Measurements from ENCODE around the gene TBL3. TPM values are rescaled to one million over a fixed set of nuclear protein-coding genes. Genes with fewer than 3 reads are reported as not detected.

The TBL3 gene
- total RNA-seq, 2 donors from 2014 or later: 22.6 to 24.4 TPM

DNA sequence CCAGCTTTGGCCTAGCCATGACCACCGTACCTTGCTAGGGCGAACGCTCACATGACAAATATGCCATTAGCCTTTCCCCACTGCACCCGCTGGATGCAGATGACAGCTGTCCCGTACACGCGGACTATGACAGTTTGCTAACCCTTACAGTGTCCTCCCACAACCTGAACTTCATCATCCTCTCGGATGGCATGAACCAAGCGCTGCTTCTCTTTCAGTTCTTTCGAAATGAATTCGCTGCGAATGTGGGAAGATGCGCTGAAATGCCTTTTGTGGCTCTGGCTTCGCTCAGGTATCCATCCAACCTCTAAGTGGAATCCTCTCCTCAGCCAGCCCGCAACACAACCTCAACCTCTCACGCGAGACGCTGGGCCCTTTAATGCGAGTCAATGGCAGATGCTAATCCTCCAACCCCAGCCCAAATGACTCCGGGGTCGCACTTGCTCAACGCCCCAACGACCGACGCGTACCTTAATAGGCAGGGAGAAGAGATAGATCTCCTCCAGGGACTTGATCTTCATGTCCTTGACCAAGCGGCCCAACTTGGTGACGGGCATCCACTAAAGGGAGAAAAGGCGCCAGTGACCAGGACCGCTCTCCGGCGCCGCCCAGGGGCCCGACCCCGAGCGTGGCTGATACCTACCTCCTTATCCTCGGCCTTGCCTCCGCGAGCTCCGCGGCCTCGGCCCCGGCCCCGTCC lies 7.9 kb upstream of the TBL3 start:
- H3K27ac Mint-ChIP-seq: peak overlapping the region; percentile 92
- H3K9me3 Mint-ChIP-seq: no peaks in the 10 kb centered on the region
- peak overlapping the region; percentile 91 to 97 for H3K4me3 Mint-ChIP-seq
- no peaks in the 10 kb centered on the region for H3K27me3 Mint-ChIP-seq (ENCODE audit: low read depth)
- DNase-seq: peak in 1 of 2 donors; percentile 41
- peaks cover 14 to 32% of the 10 kb centered on the region in 2 donors for H3K36me3 Mint-ChIP-seq (ENCODE audit: insufficient read depth in 2 of 2)
- peak; percentile 2 to 3 for ATAC-seq (replicated peaks in 1 of 2)
- peaks cover 52% of the 10 kb centered on the region for H3K4me1 Mint-ChIP-seq (ENCODE audit: low read depth)

DNA sequence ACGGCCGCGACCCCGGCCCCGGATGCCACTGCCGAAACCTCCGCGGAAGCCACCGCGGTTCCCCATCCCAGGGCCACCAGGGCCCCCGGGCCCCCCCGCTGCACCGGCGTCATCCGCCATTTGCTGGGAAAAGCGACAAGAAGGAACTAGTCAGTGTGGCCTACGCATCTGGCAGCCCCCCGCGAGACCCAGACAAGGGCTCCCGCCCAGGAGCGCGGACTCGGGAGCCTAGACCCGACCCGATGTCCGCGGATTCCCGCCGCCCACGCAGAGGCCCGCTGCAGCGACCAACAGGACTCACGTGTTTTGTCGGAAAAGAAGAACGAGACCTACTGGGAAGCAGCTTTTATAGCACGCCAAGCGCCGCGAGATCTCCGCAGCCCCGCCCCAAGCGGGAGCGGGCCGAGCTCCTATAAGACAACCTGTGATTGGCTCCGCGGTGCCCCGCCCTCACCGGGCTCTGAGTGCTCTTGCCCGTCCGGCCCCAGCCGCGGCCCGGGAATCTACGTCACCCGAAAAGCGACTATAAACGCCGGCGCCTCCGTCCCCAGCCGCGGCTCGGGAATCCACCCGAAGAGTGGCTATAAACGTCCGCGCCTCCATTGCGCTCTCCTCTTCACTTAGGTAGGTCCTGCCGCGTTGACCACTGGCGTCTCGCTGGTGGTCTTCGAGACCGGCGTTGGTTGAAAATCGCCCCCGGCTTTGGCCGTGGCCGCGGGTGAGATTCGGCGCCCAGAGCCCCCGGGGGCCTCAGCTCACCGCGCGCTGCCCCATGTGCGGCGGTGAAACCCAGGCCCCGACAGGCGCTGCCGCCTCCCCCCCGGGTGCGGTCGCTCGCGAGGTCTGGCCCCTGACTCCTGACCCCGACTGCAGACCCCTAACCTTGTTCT lies 7.1 kb upstream of the TBL3 start, which contains the start of gene RPS2:
Gene RPS2, minus strand, starts transcription at position 321 of the 890 bp plus-strand sequence. Its CDS starts 201 bp downstream, at position 120.
- H3K27ac Mint-ChIP-seq: peak within 1 kb of the TSS; percentile 96
- no peaks in the 10 kb centered on the region for H3K9me3 Mint-ChIP-seq
- H3K27me3 Mint-ChIP-seq (ENCODE audit: low read depth): no peaks in the 10 kb centered on the region
- ATAC-seq (replicated peaks in 1 of 2): peak; percentile 81 to 90
- peak; percentile 98 to 99 for DNase-seq
- H3K4me3 Mint-ChIP-seq: peak within 1 kb of the TSS; percentile 91 to 97
- peaks cover 14 to 32% of the 10 kb centered on the region in 2 donors for H3K36me3 Mint-ChIP-seq (ENCODE audit: insufficient read depth in 2 of 2)
- H3K4me1 Mint-ChIP-seq (ENCODE audit: low read depth): peaks cover 52% of the 10 kb centered on the region

GRCh38 chr16:1965396-1966001 lies 6.4 kb upstream of the TBL3 start:
- DNase-seq (no peak), ATAC-seq (replicated peaks in 1 of 2) (no peak)
- H3K27ac Mint-ChIP-seq: peak overlapping the region; percentile 96
- H3K36me3 Mint-ChIP-seq (ENCODE audit: insufficient read depth in 2 of 2): peaks cover 14 to 29% of the 10 kb centered on the region in 2 donors
- peak overlapping the region; percentile 91 to 97 for H3K4me3 Mint-ChIP-seq
- no peaks in the 10 kb centered on the region for H3K27me3 Mint-ChIP-seq (ENCODE audit: low read depth)
- no peaks in the 10 kb centered on the region for H3K9me3 Mint-ChIP-seq
- peaks cover 46% of the 10 kb centered on the region for H3K4me1 Mint-ChIP-seq (ENCODE audit: low read depth)

- ATAC-seq (replicated peaks in 1 of 2) (no peak), DNase-seq (no peak)
- Mint-ChIP-seq H3K9me3 (no peaks in the 10 kb centered on the region), H3K27me3 (ENCODE audit: low read depth) (no peaks in the 10 kb centered on the region), H3K4me3 (peak within 1 kb of the TSS; percentile 91 to 97), H3K36me3 (ENCODE audit: insufficient read depth in 2 of 2) (peaks cover 14 to 26% of the 10 kb centered on the region in 2 donors), H3K4me1 (ENCODE audit: low read depth) (peaks cover 46% of the 10 kb centered on the region), H3K27ac (peak within 1 kb of the TSS; percentile 96)
Observed at GRCh38 chr16:1966460-1966859, 5.4 kb upstream of the TBL3 start, which contains the start of gene RNF151. Gene RNF151, plus strand, starts transcription at chr16:1966856. Its CDS starts 26 bp downstream, at chr16:1966882.

DNA sequence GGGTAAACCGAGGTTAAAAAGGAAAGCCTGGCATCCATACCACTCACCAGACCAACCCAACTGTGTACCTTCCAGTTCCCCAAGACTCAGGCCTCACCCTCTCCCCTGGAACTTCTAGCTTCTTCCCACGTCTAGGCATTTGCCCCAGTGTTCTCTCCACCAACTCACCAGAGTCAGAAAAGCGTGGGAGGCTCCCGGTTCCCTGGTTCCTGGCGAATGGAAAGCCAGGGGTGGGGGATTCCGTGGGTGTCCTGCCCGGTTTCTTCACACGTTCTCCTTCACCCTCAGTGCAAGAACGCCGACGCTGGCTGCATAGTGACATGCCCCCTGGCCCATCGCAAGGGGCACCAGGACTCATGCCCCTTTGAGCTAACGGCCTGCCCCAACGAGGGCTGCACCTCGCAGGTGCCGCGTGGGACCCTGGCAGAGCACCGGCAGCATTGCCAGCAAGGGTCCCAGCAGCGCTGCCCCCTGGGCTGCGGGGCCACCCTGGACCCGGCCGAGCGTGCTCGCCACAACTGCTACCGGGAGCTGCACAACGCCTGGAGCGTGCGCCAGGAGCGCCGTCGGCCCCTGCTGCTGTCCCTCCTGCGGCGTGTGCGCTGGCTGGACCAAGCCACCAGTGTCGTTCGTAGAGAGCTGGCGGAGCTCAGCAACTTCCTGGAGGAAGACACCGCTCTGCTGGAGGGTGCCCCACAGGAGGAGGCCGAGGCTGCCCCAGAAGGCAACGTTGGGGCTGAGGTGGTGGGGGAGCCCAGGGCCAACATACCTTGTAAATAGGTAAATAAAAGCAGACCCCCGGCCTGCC lies 3.5 kb upstream of the TBL3 start:
- Mint-ChIP-seq H3K36me3 (ENCODE audit: insufficient read depth in 2 of 2) (peaks cover 12 to 15% of the 10 kb centered on the region in 2 donors), H3K4me1 (ENCODE audit: low read depth) (peaks cover 43% of the 10 kb centered on the region), H3K4me3 (no peak overlapping the region), H3K27me3 (ENCODE audit: low read depth) (no peaks in the 10 kb centered on the region), H3K9me3 (no peaks in the 10 kb centered on the region), H3K27ac (no peak overlapping the region)
- DNase-seq (no peak), ATAC-seq (replicated peaks in 1 of 2) (no peak)

DNA sequence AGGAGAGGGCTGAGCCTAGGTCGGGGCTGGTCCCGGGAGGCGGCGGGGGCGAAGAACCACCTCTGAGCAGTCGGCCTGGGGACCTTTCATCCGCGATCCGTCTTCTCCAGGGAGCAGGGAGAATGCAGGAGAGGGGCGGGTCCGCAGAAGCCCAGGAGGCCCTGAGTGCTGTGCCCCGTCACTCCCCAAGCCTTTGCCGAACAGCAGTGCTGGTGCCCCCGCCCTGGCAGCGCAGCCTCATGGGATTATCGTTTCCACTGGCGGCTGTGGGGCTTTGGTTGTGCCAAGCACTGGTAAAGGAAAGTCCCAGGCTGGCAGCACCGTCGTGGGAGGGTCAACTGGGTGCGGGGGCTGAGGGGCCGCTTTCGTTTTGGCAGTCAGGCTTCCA lies 631 bp downstream of the TBL3 start:
- no peak for DNase-seq
- peak in 1 of 2 donors; percentile 1 for ATAC-seq (replicated peaks in 1 of 2)
- Mint-ChIP-seq H3K36me3 (ENCODE audit: insufficient read depth in 2 of 2) (peaks cover 2 to 6% of the 10 kb centered on the region in 2 donors), H3K4me3 (peak overlapping the region; percentile 94 to 98), H3K27ac (peak overlapping the region; percentile 48), H3K4me1 (ENCODE audit: low read depth) (peaks cover 35% of the 10 kb centered on the region), H3K27me3 (ENCODE audit: low read depth) (no peaks in the 10 kb centered on the region), H3K9me3 (no peaks in the 10 kb centered on the region)

DNA sequence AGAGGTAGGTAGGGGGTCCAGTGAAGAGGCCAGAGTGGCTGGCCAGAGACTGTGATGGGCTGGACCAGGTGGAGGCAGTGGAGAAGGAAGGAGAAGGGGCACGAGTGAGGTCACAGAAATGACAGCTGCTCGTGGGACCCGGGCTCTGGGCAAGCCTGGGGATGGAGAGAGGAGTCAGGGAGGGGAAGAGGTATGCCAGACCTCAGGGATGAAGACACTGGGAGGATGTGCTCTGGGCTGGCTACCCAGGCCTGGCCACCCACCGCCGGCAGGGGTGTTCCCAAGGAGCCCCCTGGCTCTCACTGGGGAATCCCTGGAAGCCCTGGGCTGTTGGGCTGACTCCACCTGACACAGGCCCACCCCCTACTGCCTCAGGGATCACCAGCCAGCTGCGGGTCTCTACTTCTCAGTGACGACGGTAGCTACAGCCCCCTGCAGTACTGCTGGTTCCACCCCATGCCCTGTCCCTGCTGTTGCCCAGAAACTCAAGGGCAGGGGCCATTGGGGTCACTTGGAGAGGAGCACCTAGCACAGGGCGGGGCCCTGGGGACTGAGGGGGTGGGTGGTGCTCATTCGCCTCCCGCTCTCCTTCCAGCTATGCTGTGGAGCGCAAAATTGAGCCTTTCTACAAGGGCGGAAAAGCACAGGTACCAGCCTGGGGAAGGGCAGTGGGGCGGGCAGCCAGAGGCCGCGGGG lies 1.8 kb downstream of the TBL3 start:
- DNase-seq: no peak
- Mint-ChIP-seq H3K27ac (no peak overlapping the region), H3K36me3 (ENCODE audit: insufficient read depth in 2 of 2) (peaks cover 4 to 6% of the 10 kb centered on the region in 2 donors), H3K9me3 (no peaks in the 10 kb centered on the region), H3K27me3 (ENCODE audit: low read depth) (no peaks in the 10 kb centered on the region), H3K4me1 (ENCODE audit: low read depth) (peaks cover 33% of the 10 kb centered on the region), H3K4me3 (peak overlapping the region; percentile 94 to 98)
- ATAC-seq (replicated peaks in 1 of 2): no peak

DNA sequence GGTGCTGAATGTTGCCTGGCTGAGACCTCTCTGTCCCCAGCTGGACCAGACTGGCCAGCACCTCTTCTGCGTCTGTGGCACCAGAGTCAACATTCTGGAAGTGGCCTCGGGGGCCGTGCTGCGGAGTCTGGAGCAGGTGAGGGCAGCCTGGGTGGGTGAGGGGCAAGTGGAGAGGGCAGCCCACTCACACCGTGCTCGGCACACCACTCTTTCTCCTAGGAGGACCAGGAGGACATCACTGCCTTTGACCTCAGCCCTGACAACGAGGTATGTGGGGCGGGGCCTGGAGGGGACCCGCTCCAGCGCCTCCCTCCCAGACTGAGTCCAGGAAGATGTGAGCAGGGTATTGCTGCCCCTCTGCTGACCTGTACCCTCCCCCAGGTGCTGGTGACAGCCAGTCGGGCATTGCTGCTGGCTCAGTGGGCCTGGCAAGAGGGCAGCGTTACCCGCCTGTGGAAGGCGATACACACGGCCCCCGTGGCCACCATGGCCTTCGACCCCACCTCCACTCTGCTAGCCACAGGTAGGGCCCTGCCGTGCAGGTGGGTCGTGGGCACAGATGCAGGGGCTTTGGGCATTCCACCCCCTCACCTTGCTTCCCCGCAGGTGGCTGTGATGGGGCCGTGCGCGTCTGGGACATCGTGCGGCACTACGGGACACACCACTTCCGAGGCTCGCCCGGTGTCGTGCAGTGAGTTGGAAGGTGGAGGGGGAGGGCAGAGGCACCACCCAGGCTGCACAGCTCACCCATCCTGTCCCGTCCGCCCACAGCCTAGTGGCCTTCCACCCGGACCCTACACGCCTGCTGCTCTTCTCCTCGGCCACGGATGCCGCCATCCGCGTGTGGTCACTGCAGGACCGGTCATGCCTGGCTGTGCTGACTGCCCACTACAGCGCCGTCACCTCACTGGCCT lies 2.6 kb downstream of the TBL3 start:
- no peak for ATAC-seq (replicated peaks in 1 of 2)
- Mint-ChIP-seq H3K27me3 (ENCODE audit: low read depth) (no peaks in the 10 kb centered on the region), H3K9me3 (no peaks in the 10 kb centered on the region), H3K4me1 (ENCODE audit: low read depth) (peaks cover 33% of the 10 kb centered on the region), H3K27ac (no peak overlapping the region), H3K36me3 (ENCODE audit: insufficient read depth in 2 of 2) (peaks cover 4 to 6% of the 10 kb centered on the region in 2 donors), H3K4me3 (peak overlapping the region in 1 of 2 donors; percentile 8)
- no peak for DNase-seq

DNA sequence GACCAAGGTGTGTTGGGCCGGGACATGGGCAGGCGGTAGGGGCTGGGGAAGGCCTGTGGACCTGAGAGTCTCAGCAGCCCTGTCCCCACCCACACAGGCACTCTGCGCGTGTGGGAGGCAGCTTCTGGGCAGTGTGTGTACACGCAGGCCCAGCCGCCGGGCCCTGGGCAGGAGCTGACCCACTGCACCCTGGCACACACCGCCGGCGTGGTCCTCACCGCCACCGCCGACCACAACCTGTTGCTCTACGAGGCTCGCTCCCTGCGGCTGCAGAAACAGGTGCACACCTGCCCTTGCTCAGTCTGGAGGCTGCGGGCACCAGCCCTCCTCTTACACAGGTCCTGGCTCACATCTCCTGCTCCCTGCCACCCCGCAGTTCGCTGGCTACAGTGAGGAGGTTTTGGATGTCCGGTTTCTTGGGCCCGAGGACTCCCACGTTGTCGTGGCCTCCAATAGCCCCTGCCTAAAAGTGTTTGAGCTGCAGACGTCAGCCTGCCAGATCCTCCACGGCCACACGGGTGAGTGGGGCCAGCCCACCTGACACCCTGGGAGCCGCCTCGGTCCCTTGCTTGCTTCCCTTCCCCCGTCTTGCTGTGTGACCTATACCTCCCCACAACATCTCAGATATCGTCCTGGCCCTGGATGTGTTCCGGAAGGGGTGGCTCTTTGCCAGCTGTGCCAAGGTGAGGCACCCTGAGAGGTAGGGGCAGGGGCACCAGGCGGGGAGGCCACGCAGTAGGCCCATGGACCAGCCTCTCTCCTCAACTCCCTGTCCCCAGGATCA lies 3.8 kb downstream of the TBL3 start:
- Mint-ChIP-seq H3K4me1 (ENCODE audit: low read depth) (peaks cover 32% of the 10 kb centered on the region), H3K9me3 (no peaks in the 10 kb centered on the region), H3K27ac (no peak overlapping the region), H3K4me3 (no peak overlapping the region), H3K36me3 (ENCODE audit: insufficient read depth in 2 of 2) (peaks cover 4 to 6% of the 10 kb centered on the region in 2 donors), H3K27me3 (ENCODE audit: low read depth) (no peaks in the 10 kb centered on the region)
- DNase-seq (no peak), ATAC-seq (replicated peaks in 1 of 2) (no peak)

- peaks cover 5% of the 10 kb centered on the region for H3K27me3 Mint-ChIP-seq (ENCODE audit: low read depth)
- no peak overlapping the region for H3K27ac Mint-ChIP-seq
- no peaks in the 10 kb centered on the region for H3K9me3 Mint-ChIP-seq
- ATAC-seq (replicated peaks in 1 of 2) (no peak), DNase-seq (no peak)
- peaks cover 30% of the 10 kb centered on the region for H3K4me1 Mint-ChIP-seq (ENCODE audit: low read depth)
- no peak overlapping the region for H3K4me3 Mint-ChIP-seq
- peaks cover 4 to 6% of the 10 kb centered on the region in 2 donors for H3K36me3 Mint-ChIP-seq (ENCODE audit: insufficient read depth in 2 of 2)
Observed at GRCh38 chr16:1976216-1976520, 4.3 kb downstream of the TBL3 start.

All from activated T-cell treated with anti-CD3 and anti-CD28 coated beads, Interleukin-2, amount 50 U/mL, for 72 hours (primary cell).